Activated naive CD4-positive, alpha-beta T cell treated with anti-CD3 and anti-CD28 coated beads for 36 hours (primary cell): Measurements from ENCODE around the gene SPATA33. TPM values are rescaled to one million over a fixed set of nuclear protein-coding genes. Genes with fewer than 3 reads are reported as not detected.
"Not testable (repeated sequence)": the region's sequence is repeated elsewhere in the genome, so short reads cannot be mapped to it uniquely, and the experiment has no call there.

ENCODE experiments used
- CTCF ChIA-PET: fragments of 350-600 bp; sonication (Branson Sonifier 250); formaldehyde crosslinking; loops from one replicate; lab custom pipeline; 2021; ENCODE audit warnings: antibody characterized with exemption; lab: Charles Lee
- DNase-seq: peaks from one replicate; pipeline ENCODE4 v3.0.0-alpha.2; 2020
- H3K27ac Mint-ChIP-seq: one replicate; pipeline ENCODE4 v1.8.0; 2021; ENCODE audit warnings: mild to moderate bottlenecking, mixed read lengths
- H3K27me3 Mint-ChIP-seq: one replicate; pipeline ENCODE4 v1.8.0; 2021; ENCODE audit warnings: low read depth, mixed read lengths
- H3K36me3 Mint-ChIP-seq: one replicate; pipeline ENCODE4 v1.8.0; 2021; ENCODE audit warnings: low read depth, mixed read lengths
- H3K4me1 Mint-ChIP-seq: one replicate; pipeline ENCODE4 v1.8.0; 2021; ENCODE audit warnings: low read depth, mixed read lengths
- H3K4me3 Mint-ChIP-seq: one replicate; pipeline ENCODE4 v1.8.0; 2021; ENCODE audit warnings: mild to moderate bottlenecking, moderate library complexity, mixed read lengths
- H3K9me3 Mint-ChIP-seq: one replicate; pipeline ENCODE4 v1.8.0; 2021; ENCODE audit warnings: mixed read lengths
- intact Hi-C: fragments of 100-400 bp; cut with micrococcal nuclease; formaldehyde crosslinking; loops from one replicate; pipeline ENCODE4 v1.15.1; 2023
- total RNA-seq, 2 experiments: library from RNA; stranded (reverse); gene quantifications; one replicate each; pipeline ENCODE4 v1.2.3, GENCODE V29; 2021

Gene SPATA33
- total RNA-seq, 2 experiments from 2014 or later = 6.5 to 7.0 TPM

DNA sequence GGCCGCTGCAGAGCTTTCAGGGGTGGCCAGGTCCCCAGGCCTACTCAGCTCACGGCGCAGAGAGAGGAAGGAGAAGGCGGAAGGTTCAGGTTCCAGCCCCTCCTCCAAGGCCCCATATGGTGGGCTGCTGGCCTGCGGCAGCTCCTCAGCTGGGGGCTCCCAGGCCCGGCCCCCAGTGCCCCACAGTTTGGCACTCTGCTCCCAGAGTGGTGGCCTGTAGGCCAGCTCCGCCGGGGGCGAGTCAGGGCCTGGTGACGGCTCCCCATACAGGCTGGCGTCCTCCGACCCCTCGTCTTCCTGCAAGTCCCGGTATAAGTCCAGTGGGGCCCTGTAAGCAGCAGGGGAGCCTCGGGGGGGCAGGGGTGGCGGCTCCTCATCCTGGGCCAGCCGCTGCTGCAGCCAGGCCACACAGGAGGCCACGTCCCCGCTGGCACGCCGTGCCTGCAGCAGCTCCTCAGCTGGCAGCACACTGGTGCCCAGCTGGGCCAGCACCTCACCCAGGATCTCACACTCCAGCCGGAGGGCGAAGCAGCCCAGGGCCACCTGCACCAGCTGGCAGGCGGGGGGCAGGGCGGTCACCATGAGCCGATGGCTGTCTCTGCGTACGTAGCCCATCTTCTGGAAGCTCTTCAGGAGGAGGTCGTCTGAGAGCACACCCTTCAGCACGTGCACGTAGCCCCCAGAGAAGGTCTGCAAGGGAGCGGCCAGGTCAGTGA, 40.1 kb downstream of the SPATA33 start:
- H3K36me3 Mint-ChIP-seq = peaks cover 6% of the 10 kb centered on the region
- intact Hi-C loops = no loop called here
- H3K4me3 Mint-ChIP-seq = no peak overlapping the region
- no peak for DNase-seq
- no peak overlapping the region for H3K27ac Mint-ChIP-seq
- no peaks in the 10 kb centered on the region for H3K27me3 Mint-ChIP-seq
- H3K4me1 Mint-ChIP-seq = peaks cover 19% of the 10 kb centered on the region
- CTCF ChIA-PET = interaction anchor here (0.6 to 3.2 kb wide), 6 partner anchors 9 to 122 kb away, joined by 3 to 13 read pairs (median 4); partner anchors contain the start of gene CPNE7
- no peaks in the 10 kb centered on the region for H3K9me3 Mint-ChIP-seq

DNA sequence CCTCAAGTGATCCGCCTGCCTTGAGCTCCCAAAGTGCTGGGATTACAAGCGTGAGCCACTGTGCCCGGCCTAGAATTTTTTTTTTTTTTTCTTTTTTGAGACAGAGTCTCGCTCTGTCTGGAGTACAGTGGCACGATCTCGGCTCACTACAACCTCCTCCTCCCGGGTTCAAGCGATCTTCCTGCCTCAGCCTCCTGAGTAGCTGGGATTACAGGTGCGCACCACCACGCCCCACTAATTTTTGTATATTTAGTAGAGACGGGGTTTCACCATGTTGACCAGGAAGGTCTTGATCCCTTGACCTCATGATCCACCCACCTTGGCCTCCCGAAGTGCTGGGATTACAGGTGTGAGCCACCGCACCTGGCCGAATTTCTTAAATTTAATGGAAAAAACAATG, 41.1 kb downstream of the SPATA33 start:
- H3K4me3 Mint-ChIP-seq, intact Hi-C loops, H3K36me3 Mint-ChIP-seq, H3K27me3 Mint-ChIP-seq, H3K9me3 Mint-ChIP-seq, H3K27ac Mint-ChIP-seq, DNase-seq: not testable (repeated sequence)
- H3K4me1 Mint-ChIP-seq = peaks cover 20% of the 10 kb centered on the region
- CTCF ChIA-PET = interaction anchor here (0.6 to 3.2 kb wide), 8 partner anchors 10 to 175 kb away, joined by 3 to 23 read pairs (median 6); partner anchors contain the start of genes CPNE7 and TCF25

DNA sequence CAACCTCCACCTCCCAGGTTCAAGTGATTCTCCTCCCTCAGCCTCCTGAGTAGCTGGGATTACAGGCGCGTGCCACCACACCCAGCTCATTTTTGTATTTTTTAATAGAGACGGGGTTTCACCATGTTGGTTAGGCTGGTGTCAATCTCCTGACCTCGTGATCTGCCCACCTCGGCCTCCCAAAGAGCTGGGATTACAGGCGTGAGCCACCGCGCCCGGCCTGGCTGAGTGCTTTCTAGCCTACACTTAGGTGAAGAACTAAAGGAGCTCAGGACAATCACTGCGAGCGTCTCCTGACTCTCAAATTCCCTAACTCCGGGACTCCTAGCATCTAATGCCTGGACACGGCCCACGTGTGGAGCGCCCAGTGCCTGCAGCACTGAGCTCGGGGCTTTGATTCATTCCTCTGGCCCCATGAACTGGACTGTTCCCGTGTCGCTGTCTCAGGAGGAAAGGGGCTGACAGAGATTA, 42.0 kb downstream of the SPATA33 start:
- not testable (repeated sequence) for H3K4me3 Mint-ChIP-seq, H3K27me3 Mint-ChIP-seq, DNase-seq, H3K27ac Mint-ChIP-seq, H3K36me3 Mint-ChIP-seq, H3K9me3 Mint-ChIP-seq
- intact Hi-C loops = loop anchor here (1.0 to 5.0 kb wide), 4 partner anchors 117 to 298 kb away; partner anchors contain the start of genes FANCA and RPL13
- H3K4me1 Mint-ChIP-seq = peaks cover 20% of the 10 kb centered on the region
- CTCF ChIA-PET = interaction anchor here (0.6 to 3.2 kb wide), 27 partner anchors 10 to 367 kb away, joined by 3 to 28 read pairs (median 4); partner anchors contain the start of genes CDK10 and TCF25

DNA sequence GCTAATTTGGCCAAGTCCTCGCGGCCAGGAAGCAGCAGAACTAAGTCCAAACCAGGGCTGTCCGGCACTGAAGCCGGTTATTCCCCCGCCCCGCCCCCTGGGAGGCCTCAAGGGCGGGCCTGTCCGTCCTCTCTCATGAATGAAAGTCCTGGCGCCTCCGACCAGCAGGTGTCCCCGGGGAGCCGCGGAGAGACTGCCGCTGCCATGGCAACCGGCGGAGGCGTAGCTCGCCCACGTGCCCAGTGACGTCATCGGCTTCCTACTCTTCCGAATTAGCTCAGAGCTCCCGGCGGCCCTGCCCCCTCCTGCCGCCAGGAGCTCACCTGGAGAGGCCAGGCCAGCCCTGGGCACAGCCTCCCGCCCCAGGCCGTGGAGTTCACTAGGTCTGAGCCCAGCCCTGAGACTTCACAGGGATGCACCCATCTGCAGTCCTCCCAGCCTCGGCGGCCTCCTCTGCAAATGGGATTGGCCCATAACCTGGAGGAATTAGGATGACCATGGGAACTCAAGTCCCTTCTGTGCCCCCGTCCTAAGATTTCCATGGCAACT, 42.5 kb downstream of the SPATA33 start:
- CTCF ChIA-PET = interaction anchor here (0.6 to 3.2 kb wide), 32 partner anchors 10 to 368 kb away, joined by 3 to 28 read pairs (median 4); partner anchors contain the start of genes CDK10 and TCF25
- H3K4me1 Mint-ChIP-seq = peaks cover 20% of the 10 kb centered on the region
- H3K9me3 Mint-ChIP-seq = no peaks in the 10 kb centered on the region
- peak; percentile 98 for DNase-seq
- intact Hi-C loops = loop anchor here (1.0 to 5.0 kb wide), 4 partner anchors 116 to 297 kb away; partner anchors contain the start of genes FANCA and RPL13
- no peaks in the 10 kb centered on the region for H3K27me3 Mint-ChIP-seq
- peaks cover 2% of the 10 kb centered on the region for H3K36me3 Mint-ChIP-seq
- peak overlapping the region; percentile 75 for H3K4me3 Mint-ChIP-seq
- H3K27ac Mint-ChIP-seq = no peak overlapping the region

DNA sequence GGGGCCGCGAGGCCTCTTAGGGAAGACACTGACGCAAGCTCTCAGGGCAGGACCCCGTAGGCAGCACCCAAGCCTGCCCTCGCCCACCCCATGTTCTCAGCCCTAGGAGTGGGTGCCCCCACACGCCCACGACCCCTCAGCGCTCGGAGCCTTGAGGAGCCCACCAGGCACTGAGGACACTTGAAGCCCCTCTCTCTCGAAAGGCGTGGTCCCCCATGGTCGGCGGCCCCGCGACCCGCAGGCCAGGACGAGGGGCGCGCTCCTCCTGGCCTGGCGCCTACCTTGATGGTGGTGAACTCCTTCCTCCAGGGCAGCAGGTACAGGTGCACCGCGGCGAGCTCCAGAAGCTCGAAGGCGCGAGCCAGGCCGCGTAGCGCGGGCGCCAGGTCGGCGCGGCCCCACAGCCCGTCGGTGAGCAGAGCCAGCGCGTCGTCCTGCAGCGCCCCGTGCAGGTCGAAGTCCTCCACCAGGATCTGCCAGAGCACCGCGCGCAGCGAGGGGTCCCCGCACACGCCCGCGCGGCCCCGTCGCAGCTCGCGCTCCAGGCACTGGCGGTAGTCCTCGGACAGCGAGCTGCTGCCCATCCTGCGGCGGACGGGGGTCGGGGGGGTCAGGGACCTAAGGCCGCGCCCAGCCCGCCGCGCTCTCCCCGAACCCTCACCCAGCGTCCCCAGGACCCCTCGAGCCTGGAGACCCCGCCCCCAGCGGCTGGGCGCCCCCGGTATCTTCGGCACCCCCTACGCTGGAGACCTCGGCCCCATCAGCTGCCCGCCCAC, 43.2 kb downstream of the SPATA33 start:
- H3K4me1 Mint-ChIP-seq = peaks cover 22% of the 10 kb centered on the region
- peak; percentile 65 for DNase-seq
- CTCF ChIA-PET = interaction anchor here (0.7 to 3.2 kb wide), 29 partner anchors 9 to 320 kb away, joined by 3 to 28 read pairs (median 4); partner anchors contain the start of genes CDK10 and TCF25
- no peaks in the 10 kb centered on the region for H3K36me3 Mint-ChIP-seq
- peak overlapping the region; percentile 75 for H3K4me3 Mint-ChIP-seq
- H3K27ac Mint-ChIP-seq = peak overlapping the region; percentile 63
- H3K27me3 Mint-ChIP-seq = no peaks in the 10 kb centered on the region
- no peaks in the 10 kb centered on the region for H3K9me3 Mint-ChIP-seq
- intact Hi-C loops = loop anchor here (1.0 to 5.0 kb wide), 8 partner anchors 15 to 296 kb away; partner anchors contain the start of genes CDK10, FANCA, RPL13 and ZNF276

DNA sequence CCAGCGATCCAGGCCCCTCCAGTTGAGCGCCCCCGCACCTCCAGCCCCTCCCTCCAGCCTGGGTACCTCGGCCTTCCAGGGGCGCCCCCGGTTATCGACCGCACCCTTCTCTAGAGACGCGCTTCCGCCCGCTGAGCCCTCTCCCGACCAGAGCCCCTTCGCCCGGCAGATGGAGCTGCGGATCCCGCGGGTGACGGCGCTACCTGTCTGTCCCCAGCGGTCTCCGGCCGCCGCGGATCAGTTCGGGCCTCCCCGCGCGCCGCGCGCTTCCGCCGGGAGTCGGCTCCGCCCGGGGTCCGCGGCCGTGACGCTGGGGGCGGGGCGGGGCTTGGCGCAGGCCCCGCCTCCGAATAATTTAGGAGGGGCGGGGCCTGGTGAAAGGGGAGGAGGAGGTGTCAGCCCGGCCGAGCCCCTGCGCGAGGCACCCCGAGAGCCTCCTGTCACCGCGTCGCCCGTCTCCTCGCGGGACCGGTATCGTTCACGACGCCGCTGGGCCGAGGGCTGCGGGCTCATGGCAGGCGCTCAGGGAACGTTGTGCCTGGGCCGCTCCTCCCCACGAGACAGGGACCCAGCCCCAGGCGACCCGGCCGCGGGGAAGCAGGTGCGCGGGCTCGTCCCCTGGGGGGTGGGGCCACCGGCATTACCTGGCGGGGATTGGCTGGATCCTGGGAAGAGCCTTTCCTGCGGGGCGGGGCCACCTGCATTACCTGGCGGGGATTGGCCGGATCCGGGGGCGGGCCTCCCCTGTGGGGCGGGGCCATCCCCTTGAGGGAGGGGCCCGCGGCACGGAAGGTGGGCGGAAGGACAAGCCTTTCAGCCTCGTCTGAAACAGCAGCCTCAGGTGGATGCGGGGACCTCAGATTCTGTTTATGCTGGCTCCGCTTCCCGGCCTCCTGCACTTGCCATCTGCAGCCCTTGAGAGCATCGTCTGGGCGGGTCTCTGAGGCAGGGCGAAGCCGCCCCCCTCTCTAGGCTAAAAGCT, 44.1 kb downstream of the SPATA33 start, which contains the start of gene SPATA2L:
Gene SPATA2L (minus strand): TSS at position 281 of the 982 bp plus-strand sequence. CDS start 473 bp downstream, outside the sequence.
- no peaks in the 10 kb centered on the region for H3K9me3 Mint-ChIP-seq
- no peaks in the 10 kb centered on the region for H3K36me3 Mint-ChIP-seq
- H3K4me3 Mint-ChIP-seq = peak within 1 kb of the TSS; percentile 75
- intact Hi-C loops = loop anchor here (1.0 to 5.0 kb wide), 9 partner anchors 10 to 296 kb away; partner anchors contain the start of genes CDK10, CHMP1A, SPATA33 and ZNF276
- DNase-seq = peak; percentile 97
- H3K4me1 Mint-ChIP-seq = peaks cover 25% of the 10 kb centered on the region
- CTCF ChIA-PET = interaction anchor here (0.6 to 3.2 kb wide), 11 partner anchors 14 to 319 kb away, joined by 3 to 28 read pairs (median 5); partner anchors contain the start of genes CDK10 and TCF25
- H3K27me3 Mint-ChIP-seq = no peaks in the 10 kb centered on the region
- H3K27ac Mint-ChIP-seq = peak within 1 kb of the TSS; percentile 63

DNA sequence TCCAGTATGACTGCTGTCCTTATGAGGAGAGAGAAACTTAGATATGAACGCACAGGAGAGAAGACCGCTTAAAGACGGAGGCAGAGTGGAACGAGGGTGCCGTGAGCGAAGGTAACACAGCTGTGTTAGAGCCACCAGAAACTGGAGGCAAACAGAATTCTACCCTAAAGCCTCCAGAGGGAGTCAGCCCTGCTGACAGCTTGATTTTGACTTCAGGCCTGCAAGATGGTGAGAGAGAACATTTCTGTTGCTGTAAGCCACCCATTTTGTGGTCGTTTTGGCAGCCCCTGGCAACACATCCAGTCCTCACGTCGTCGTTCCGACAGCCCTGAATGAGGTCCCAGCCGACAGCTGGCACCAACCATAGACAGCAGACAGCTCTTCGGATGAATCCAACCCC, 46.6 kb downstream of the SPATA33 start:
- intact Hi-C loops = loop anchor here (5.0 kb wide), 1 partner anchor 293 kb away; no protein-coding TSS in a partner anchor

DNA sequence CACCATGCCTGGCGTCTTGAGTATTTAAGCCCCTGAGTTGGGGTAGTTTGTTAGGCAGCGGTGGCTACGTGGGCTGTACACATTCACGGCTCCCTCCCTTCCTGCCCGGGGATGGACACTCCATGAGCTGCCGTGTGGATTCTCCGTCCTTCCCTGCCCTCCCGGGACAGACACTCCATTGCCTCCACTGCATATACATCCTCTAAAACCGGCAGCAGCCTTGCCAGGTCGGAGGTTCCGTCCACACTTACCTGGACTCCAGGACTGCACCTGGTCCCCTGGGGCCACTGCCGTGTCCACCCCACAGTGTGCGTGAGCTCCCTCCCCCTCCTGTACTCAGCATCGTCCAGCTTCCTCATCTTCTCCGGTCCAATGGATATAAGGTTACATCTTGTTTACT, 47.4 kb downstream of the SPATA33 start:
- intact Hi-C loops = no loop called here
- no peak overlapping the region for H3K27ac Mint-ChIP-seq

More for the DNA sequence above, 46.6 kb downstream of the SPATA33 start:
- H3K27ac Mint-ChIP-seq = no peak overlapping the region
- H3K36me3 Mint-ChIP-seq = no peaks in the 10 kb centered on the region
- peaks cover 25% of the 10 kb centered on the region for H3K4me1 Mint-ChIP-seq
- H3K9me3 Mint-ChIP-seq = no peaks in the 10 kb centered on the region
- H3K27me3 Mint-ChIP-seq = no peaks in the 10 kb centered on the region
- DNase-seq = no peak
- H3K4me3 Mint-ChIP-seq = no peak overlapping the region
- CTCF ChIA-PET = interaction anchor here (0.7 to 3.8 kb wide), 6 partner anchors 13 to 156 kb away, joined by 3 to 38 read pairs (median 3); no protein-coding TSS in a partner anchor

DNA sequence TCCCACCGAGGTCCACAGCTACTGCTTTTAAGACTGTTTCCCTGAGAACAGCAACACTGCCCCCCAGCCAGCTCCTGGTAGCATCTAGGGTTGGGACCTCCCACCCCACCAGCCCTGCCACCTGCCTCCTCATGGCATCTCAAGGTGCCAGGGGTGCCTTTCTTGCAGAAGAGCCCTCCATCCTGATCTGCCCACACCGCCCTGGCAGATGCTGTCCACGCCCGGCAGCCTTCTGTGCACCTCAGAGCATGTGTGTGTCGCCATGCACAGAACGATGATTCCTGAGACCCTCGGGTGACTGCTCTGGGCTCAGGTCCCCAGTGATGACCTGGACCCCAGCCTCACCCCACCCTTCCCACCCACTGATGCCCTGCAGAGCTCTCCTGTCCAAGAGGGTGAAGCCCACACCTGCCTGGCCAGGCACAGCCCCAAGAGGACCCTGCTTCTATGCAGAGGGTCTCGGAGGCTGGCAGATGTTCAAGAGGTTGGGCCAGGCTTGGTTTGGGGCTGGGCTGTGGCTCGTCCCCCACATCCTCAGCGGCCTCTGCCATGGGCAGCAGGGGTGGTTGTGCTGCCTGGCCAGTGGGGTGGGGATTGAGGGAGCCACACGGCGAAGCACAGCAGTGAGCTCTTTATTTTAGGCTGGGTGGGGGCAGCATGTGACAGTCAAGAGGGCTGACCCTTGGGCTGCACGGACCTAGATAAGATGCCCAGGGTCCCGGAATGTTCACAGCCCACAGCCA, 49.1 kb downstream of the SPATA33 start:
- intact Hi-C loops = loop anchor here (1.0 kb wide), 2 partner anchors 87 to 155 kb away; no protein-coding TSS in a partner anchor
- CTCF ChIA-PET = interaction anchor here (0.5 to 4.2 kb wide), 25 partner anchors 8 to 376 kb away, joined by 3 to 66 read pairs (median 4); partner anchors contain the start of gene VPS9D1
- H3K4me1 Mint-ChIP-seq = peaks cover 16% of the 10 kb centered on the region
- no peak for DNase-seq
- H3K27ac Mint-ChIP-seq = no peak overlapping the region
- H3K9me3 Mint-ChIP-seq = no peaks in the 10 kb centered on the region
- H3K27me3 Mint-ChIP-seq = no peaks in the 10 kb centered on the region
- no peak overlapping the region for H3K4me3 Mint-ChIP-seq
- no peaks in the 10 kb centered on the region for H3K36me3 Mint-ChIP-seq

More for the DNA sequence above, 47.4 kb downstream of the SPATA33 start:
- no peak overlapping the region for H3K4me3 Mint-ChIP-seq
- no peak for DNase-seq
- no peaks in the 10 kb centered on the region for H3K36me3 Mint-ChIP-seq
- no peaks in the 10 kb centered on the region for H3K27me3 Mint-ChIP-seq
- CTCF ChIA-PET = interaction anchor here (0.7 to 4.2 kb wide), 10 partner anchors 9 to 205 kb away, joined by 3 to 66 read pairs (median 7); partner anchors contain the start of gene TCF25
- H3K4me1 Mint-ChIP-seq = peaks cover 22% of the 10 kb centered on the region
- H3K9me3 Mint-ChIP-seq = no peaks in the 10 kb centered on the region

DNA sequence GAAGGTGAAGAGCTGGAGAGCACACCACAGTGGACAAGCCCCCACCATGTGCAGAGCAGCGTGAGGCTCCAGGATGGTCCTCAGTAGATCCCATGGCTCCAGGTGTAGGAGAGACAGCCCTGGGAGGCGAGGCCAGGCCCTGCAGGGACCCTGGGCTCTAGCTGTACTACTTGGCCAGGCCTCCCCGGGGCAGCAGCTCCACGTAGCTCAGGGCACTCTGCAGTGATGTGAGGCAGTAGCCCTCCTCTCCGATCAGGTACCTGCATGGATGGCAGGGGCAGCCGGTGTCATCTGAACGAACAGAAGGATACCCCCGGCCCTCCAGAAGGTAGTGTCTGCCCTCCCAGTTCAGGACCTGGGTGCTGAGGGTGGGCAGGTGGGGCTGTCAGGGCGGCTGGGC, 50.1 kb downstream of the SPATA33 start:
- H3K4me1 Mint-ChIP-seq = peaks cover 11% of the 10 kb centered on the region
- intact Hi-C loops = no loop called here
- CTCF ChIA-PET = interaction anchor here (1.0 to 4.2 kb wide), 4 partner anchors 85 to 203 kb away, joined by 3 to 66 read pairs (median 21); no protein-coding TSS in a partner anchor
- H3K4me3 Mint-ChIP-seq = no peak overlapping the region
- no peak for DNase-seq
- H3K27me3 Mint-ChIP-seq = no peaks in the 10 kb centered on the region
- H3K36me3 Mint-ChIP-seq = no peaks in the 10 kb centered on the region
- no peak overlapping the region for H3K27ac Mint-ChIP-seq
- H3K9me3 Mint-ChIP-seq = no peaks in the 10 kb centered on the region
